Measurements from ENCODE around the gene ST3GAL4.

The ST3GAL4 gene

DNA sequence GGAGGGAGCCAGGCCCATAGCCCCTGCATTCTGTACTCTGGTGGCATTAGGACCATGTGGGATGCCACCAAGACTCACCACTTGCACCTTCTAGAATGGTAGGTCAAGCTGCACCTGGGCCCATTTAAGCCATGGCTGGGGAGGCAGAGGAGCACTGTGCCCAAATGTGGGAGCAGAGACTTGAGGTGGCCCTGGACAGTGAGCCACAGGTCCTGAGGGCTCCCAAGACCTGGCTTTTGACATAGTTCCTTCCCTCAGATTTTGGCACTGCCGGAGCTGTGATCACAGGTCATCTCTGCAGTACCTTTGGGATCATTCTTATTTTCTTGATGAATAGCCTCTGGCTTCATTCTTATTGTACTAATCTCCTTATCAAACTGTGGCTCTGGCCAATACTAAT lies 43.2 kb downstream of the ST3GAL4 start:
- TF ChIP-seq, protein P1, sequence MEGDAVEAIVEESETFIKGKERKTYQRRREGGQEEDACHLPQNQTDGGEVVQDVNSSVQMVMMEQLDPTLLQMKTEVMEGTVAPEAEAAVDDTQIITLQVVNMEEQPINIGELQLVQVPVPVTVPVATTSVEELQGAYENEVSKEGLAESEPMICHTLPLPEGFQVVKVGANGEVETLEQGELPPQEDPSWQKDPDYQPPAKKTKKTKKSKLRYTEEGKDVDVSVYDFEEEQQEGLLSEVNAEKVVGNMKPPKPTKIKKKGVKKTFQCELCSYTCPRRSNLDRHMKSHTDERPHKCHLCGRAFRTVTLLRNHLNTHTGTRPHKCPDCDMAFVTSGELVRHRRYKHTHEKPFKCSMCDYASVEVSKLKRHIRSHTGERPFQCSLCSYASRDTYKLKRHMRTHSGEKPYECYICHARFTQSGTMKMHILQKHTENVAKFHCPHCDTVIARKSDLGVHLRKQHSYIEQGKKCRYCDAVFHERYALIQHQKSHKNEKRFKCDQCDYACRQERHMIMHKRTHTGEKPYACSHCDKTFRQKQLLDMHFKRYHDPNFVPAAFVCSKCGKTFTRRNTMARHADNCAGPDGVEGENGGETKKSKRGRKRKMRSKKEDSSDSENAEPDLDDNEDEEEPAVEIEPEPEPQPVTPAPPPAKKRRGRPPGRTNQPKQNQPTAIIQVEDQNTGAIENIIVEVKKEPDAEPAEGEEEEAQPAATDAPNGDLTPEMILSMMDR (IDR thresholded peaks at IDR 0.05; ENCODE audit: borderline replicate concordance, control extremely low read depth, extremely low read depth, insufficient read depth, missing control alignments), result no peak
- no peak for DNase-seq (ENCODE audit: low spot score)
- in situ Hi-C loops (cut with MboI; ENCODE audit: low sequenced_read_pairs, unreplicated experiment), result no loop called here

DNA sequence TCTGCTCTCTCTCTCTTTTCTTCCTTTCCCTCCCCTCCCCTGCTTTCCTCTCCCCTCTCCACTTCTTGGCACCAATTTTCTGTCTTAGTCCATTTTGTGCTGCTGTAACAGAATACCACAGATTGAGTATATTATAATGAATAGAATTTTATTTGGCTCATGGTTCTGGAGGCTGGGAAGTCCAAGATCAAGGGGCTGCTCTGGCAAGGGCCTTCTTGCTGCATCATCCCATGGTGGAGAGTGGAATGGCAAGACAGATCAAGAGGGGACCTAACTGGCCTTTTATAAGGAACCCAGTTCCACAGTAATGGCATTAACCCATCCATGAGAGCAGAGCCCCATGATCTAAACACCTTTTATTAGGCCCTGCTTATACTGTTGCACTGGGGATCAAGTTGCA lies 44.5 kb downstream of the ST3GAL4 start:
- in situ Hi-C loops (cut with MboI; ENCODE audit: low sequenced_read_pairs, unreplicated experiment), result no loop called here
- DNase-seq (ENCODE audit: low spot score), result no peak
- TF ChIP-seq, protein P1 (IDR thresholded peaks at IDR 0.05; ENCODE audit: borderline replicate concordance, control extremely low read depth, extremely low read depth, insufficient read depth, missing control alignments), result no peak

DNA sequence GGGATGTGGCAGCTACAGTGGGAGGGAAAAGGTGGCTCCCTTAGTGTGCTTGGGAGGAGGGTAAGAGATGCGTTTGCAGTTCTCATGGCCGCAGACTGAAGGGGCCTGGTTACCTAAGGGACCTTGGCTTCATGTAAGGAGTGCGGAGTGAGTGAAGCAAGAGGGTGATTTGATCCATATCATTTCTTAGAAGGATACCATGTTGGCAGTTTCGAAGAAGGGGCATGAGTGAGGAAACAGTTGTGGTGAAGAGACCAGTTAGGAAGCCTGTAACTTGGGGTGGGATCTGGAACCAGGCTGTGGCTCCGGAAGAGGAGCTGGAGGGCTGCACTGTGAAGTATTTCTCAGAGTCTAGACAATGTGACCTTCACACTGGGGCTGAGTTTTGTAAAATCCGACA lies 45.0 kb downstream of the ST3GAL4 start:
- in situ Hi-C loops (cut with MboI; ENCODE audit: low sequenced_read_pairs, unreplicated experiment), result no loop called here
- TF ChIP-seq, protein P1 (IDR thresholded peaks at IDR 0.05; ENCODE audit: borderline replicate concordance, control extremely low read depth, extremely low read depth, insufficient read depth, missing control alignments), result no peak

DNA sequence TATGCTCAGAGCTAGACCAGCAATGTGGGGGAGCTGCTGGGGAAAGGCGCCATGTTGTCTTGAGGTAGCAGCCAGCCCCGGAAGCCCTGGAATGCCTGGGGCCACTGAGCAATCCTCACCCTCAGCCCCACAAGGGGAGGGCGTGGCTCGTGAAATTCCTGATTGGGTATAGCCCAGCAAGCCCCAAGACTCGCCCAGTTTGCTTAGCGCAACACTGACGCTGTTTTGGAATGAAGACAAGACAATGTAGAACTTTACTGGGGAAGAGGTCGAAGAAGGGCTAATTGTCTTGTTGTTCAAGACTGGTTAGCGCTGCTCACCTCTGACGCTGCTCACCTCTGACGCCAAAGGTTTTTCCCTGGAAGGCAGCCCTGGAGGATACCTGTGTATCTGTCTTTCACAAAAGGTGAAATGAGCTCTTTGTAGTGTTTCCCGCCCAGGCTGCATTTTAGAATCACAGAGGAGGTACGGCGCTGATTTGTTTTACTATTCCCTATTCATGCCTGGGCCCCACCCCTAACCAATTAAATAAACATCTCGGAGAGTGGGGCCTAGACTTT lies 47.6 kb downstream of the ST3GAL4 start:
- in situ Hi-C loops (cut with MboI; ENCODE audit: low sequenced_read_pairs, unreplicated experiment), result no loop called here
- TF ChIP-seq, protein P1 (IDR thresholded peaks at IDR 0.05; ENCODE audit: borderline replicate concordance, control extremely low read depth, extremely low read depth, insufficient read depth, missing control alignments), result no peak
- DNase-seq (ENCODE audit: low spot score), result no peak

More for the DNA sequence above, 45.0 kb downstream of the ST3GAL4 start:
- no peak for DNase-seq (ENCODE audit: low spot score)

DNA sequence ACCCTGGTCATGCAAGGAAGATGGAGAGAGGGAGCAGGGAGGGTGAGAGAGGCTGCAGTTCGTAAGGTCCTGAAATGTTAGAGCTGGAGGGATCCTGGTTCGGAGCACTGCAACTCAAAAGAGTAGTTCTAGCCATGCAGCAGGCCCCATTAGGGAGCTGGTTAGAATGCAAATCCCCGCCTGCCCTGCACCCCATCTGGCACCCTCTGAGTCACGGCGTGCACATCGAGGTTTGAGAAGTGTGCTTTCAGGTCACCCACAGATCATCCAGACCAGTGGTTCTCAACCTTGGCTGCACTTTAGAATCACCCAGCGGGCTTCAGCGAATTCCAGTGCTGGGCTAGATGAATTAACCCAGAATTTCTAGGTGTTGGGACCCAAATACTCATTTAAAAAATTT lies 48.2 kb downstream of the ST3GAL4 start:
- TF ChIP-seq, protein P1 (IDR thresholded peaks at IDR 0.05; ENCODE audit: borderline replicate concordance, control extremely low read depth, extremely low read depth, insufficient read depth, missing control alignments), result no peak
- no peak for DNase-seq (ENCODE audit: low spot score)
- in situ Hi-C loops (cut with MboI; ENCODE audit: low sequenced_read_pairs, unreplicated experiment), result no loop called here

DNA sequence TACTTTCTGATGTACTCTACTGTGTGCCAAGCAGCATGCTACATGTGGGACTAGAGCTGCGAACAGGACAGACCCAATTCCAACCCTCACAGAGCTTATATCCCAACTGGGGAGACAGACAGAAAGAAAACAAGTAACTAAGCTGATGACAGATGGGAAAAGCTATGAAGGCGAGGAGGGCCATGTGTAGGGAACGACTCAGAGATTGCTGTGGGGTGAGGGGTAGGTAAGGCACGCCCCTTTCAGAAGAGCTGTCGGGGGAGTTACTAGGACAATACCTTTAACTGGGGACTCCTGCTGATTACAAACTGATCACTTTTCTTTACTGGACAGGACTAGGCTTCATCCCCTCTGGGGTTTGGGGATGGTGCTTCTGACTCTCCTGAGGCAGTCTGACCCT lies 48.9 kb downstream of the ST3GAL4 start:
- in situ Hi-C loops (cut with MboI; ENCODE audit: low sequenced_read_pairs, unreplicated experiment), result no loop called here
- no peak for DNase-seq (ENCODE audit: low spot score)
- TF ChIP-seq, protein P1 (IDR thresholded peaks at IDR 0.05; ENCODE audit: borderline replicate concordance, control extremely low read depth, extremely low read depth, insufficient read depth, missing control alignments), result no peak
